Tibial artery (tissue), 4 donors: ENCODE results near the gene NBEAL1.

Experiments
- DNase-seq, 2 donors: peaks; one replicate each; pipeline ENCODE4 v3.0.0-alpha.2; 2019
- H3K27ac ChIP-seq, 2 donors: fragments of 200-600 bp; sonication (generic) in 1 of 2; 1 replicate in 1 of 2; 2 replicates in 1 of 2; pipeline ENCODE4 v1.5.1; 2018 to 2019; ENCODE audit warnings: mild to moderate bottlenecking in 1 of 2
- H3K27me3 ChIP-seq, 2 donors: fragments of 200-600 bp; sonication (generic) in 1 of 2; one replicate each; pipeline versions ENCODE4 v1.5.1 to v1.6.0; 2016 to 2019
- H3K36me3 ChIP-seq, 3 donors: fragments of 200-600 bp; sonication (generic) in 2 of 3; one replicate each; pipeline ENCODE4 v1.5.1; 2016 to 2019; ENCODE audit warnings: mild to moderate bottlenecking in 2 of 3
- H3K4me1 ChIP-seq, 4 donors: fragments of 200-600 bp; sonication (generic) in 2 of 4; 1 replicate in 3 of 4; 2 replicates in 1 of 4; pipeline ENCODE4 v1.5.1; 2016 to 2019
- H3K4me3 ChIP-seq, 2 donors: fragments of 200-600 bp; sonication (generic) in 1 of 2; 1 replicate in 1 of 2; 2 replicates in 1 of 2; pipeline ENCODE4 v1.5.1; 2018 to 2019; ENCODE audit warnings: mild to moderate bottlenecking in 2 of 2
- H3K9me3 ChIP-seq, 3 donors: fragments of 200-600 bp; sonication (generic) in 1 of 3; one replicate each; pipeline ENCODE4 v1.5.1; 2016 to 2019
- intact Hi-C: fragments of 100-400 bp; cut with DNase I; formaldehyde crosslinking; loops from one replicate; pipeline ENCODE4 v1.15.0; 2023; ENCODE audit warnings: low total_unique reads
- TF ChIP-seq, protein P1 (sequence below), 2 experiments: fragments of 200-600 bp in 1 of 2; fragments of 450-650 bp in 1 of 2; IDR thresholded peaks; one replicate each; pipeline ENCODE4 v1.5.1; 2017 to 2019; ENCODE audit warnings: antibody characterized with exemption in 2 of 2, mild to moderate bottlenecking in 1 of 2, moderate library complexity in 1 of 2

NBEAL1 gene

DNA sequence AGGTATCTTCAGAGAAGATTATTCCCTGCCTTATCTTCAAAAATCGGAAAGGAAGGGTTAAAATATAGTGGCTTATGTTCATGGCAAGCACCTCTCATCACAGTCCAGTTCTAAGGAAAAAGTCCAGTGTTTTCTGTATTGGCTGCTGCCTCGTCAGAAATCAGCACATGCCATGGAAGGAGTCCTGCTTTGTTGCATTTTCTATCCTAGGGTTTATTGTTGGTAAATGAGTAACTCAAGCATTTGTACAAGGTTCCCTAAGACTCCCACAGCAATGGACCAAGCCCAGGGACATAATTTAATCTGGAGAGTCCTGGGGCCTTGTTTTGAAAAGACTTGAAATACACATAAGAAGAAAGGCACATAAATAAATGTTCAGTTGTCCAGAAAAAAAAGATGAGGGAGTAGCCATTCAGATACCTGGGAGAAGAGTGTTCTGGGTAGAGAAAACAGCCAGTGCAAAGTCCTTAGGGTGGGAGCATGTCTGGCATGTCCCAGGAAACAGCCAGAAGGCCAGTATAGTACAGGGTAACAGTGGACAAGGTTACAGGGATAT, 26.4 kb downstream of the NBEAL1 start:
- TF ChIP-seq, protein P1, sequence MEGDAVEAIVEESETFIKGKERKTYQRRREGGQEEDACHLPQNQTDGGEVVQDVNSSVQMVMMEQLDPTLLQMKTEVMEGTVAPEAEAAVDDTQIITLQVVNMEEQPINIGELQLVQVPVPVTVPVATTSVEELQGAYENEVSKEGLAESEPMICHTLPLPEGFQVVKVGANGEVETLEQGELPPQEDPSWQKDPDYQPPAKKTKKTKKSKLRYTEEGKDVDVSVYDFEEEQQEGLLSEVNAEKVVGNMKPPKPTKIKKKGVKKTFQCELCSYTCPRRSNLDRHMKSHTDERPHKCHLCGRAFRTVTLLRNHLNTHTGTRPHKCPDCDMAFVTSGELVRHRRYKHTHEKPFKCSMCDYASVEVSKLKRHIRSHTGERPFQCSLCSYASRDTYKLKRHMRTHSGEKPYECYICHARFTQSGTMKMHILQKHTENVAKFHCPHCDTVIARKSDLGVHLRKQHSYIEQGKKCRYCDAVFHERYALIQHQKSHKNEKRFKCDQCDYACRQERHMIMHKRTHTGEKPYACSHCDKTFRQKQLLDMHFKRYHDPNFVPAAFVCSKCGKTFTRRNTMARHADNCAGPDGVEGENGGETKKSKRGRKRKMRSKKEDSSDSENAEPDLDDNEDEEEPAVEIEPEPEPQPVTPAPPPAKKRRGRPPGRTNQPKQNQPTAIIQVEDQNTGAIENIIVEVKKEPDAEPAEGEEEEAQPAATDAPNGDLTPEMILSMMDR (IDR thresholded peaks at IDR 0.05) = no peak
- no peaks in the 10 kb centered on the region for H3K27me3 ChIP-seq
- H3K4me1 ChIP-seq = peaks cover 0 to 92% (median 12%) of the 10 kb centered on the region in 4 donors
- intact Hi-C loops = no loop called here
- DNase-seq = no peak
- no peak overlapping the region for H3K4me3 ChIP-seq
- peaks cover 4 to 22% (median 14%) of the 10 kb centered on the region in 3 donors for H3K36me3 ChIP-seq
- H3K9me3 ChIP-seq = no peaks in the 10 kb centered on the region
- peak overlapping the region; percentile 11 to 66 for H3K27ac ChIP-seq

DNA sequence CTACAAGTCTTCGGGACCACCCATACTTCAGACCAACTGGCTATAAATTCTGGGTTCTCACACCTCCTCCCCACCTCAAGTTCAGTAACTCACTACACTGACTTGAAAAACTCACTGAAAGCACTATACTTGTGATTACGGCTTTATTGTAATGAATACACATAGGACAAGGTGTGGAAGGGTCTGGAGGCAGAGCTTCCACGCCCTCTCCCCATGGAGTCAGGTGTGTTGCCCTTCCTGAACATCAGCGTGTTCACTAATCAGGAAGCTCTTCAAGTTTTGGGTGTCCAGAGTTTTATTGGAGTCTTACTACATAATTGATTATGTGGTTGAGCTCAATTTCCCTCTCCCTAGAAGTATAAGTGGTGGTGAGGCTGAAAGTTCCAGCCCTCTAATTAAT, 27.5 kb downstream of the NBEAL1 start:
- intact Hi-C loops = no loop called here
- TF ChIP-seq, protein P1 (IDR thresholded peaks at IDR 0.05) = no peak
- H3K4me1 ChIP-seq = peaks cover 0 to 81% (median 6%) of the 10 kb centered on the region in 4 donors
- no peak overlapping the region for H3K27ac ChIP-seq
- no peaks in the 10 kb centered on the region for H3K27me3 ChIP-seq
- no peak overlapping the region for H3K4me3 ChIP-seq
- DNase-seq = no peak
- peaks cover 14 to 34% (median 15%) of the 10 kb centered on the region in 3 donors for H3K36me3 ChIP-seq
- H3K9me3 ChIP-seq = no peaks in the 10 kb centered on the region

DNA sequence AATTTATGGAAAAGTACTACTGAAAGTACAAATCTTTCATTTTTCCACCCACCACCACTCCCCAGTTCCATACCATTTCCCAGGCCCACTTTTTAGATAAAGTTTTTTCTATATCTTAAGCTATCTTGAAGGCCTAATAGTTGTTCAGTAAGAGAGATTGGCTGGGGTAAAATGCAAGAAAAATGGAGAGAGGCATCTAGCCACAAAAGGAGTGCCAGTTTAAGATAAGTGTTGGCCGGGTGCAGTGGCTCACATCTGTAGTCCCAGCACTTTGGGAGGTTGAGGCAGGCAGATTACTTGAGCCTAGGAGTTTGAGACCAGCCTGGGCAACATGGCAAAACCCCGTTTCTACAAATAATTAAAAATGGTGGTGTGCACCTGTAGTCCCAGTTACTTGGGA, 28.6 kb downstream of the NBEAL1 start:
- H3K36me3 ChIP-seq = peaks cover 14 to 35% (median 15%) of the 10 kb centered on the region in 3 donors
- TF ChIP-seq, protein P1 (IDR thresholded peaks at IDR 0.05) = no peak
- no peaks in the 10 kb centered on the region for H3K27me3 ChIP-seq
- H3K4me3 ChIP-seq = no peak overlapping the region
- H3K27ac ChIP-seq = no peak overlapping the region
- no peak for DNase-seq
- peaks cover 0 to 71% (median 0%) of the 10 kb centered on the region in 4 donors for H3K4me1 ChIP-seq
- H3K9me3 ChIP-seq = no peaks in the 10 kb centered on the region
- intact Hi-C loops = no loop called here

DNA sequence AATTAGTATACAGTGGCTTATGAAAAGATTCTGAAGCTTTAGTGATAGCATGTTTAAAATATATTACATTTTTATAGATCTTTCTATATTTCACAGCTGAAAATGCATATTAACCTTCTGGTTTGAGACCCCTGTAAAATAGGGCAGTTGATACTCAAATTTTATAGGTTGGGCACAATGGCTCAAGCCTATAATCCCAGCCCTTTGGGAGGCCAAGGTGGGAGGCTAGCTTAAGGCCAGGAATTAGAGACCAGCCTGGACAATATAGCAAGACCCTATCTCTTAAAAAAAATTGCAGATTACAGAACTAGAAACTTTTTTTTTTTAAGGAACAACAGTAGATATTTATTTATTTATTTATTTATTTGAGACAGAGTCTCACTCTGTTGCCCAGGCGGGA, 31.2 kb downstream of the NBEAL1 start:
- Histone ChIP-seq H3K27ac (no peak overlapping the region), H3K36me3 (peaks cover 22 to 49% (median 29%) of the 10 kb centered on the region in 3 donors)
- intact Hi-C loops = no loop called here

DNA sequence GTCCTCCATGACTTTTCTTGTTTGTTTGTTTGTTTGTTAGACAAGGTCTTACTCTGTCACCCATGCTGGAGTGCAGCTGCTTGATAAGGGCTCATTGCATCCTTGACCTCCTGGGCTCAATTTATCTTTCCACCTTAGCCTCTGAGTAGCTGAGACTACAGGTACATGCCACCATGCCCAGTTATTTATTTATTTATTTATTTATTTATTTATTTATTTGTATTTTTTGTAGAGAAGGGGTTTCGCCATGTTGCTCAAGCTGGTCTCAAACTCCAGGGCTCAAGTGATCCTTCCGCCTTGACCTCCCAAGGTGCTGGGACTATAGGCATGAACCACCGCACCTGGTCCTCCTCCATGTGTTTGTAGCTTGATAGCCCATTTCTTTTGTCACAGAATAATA, 37.9 kb downstream of the NBEAL1 start:
- Histone ChIP-seq H3K4me3 (no peak overlapping the region), H3K27me3 (no peaks in the 10 kb centered on the region), H3K4me1 (no peaks in the 10 kb centered on the region), H3K9me3 (no peaks in the 10 kb centered on the region), H3K27ac (no peak overlapping the region), H3K36me3 (peaks cover 30 to 57% (median 53%) of the 10 kb centered on the region in 3 donors)
- DNase-seq = no peak
- intact Hi-C loops = no loop called here
- TF ChIP-seq, protein P1 (IDR thresholded peaks at IDR 0.05) = no peak

More for the DNA sequence above, 31.2 kb downstream of the NBEAL1 start:
- no peak for DNase-seq
- no peaks in the 10 kb centered on the region for H3K9me3 ChIP-seq
- TF ChIP-seq, protein P1 (IDR thresholded peaks at IDR 0.05) = no peak
- no peaks in the 10 kb centered on the region for H3K27me3 ChIP-seq
- H3K4me3 ChIP-seq = no peak overlapping the region
- peaks cover 0 to 44% (median 0%) of the 10 kb centered on the region in 4 donors for H3K4me1 ChIP-seq
